ENCODE measurements around the gene MED12L.
"Not testable (repeated sequence)": the region's sequence is repeated elsewhere in the genome, so short reads cannot be mapped to it uniquely, and the experiment has no call there.

The MED12L gene, protein sequence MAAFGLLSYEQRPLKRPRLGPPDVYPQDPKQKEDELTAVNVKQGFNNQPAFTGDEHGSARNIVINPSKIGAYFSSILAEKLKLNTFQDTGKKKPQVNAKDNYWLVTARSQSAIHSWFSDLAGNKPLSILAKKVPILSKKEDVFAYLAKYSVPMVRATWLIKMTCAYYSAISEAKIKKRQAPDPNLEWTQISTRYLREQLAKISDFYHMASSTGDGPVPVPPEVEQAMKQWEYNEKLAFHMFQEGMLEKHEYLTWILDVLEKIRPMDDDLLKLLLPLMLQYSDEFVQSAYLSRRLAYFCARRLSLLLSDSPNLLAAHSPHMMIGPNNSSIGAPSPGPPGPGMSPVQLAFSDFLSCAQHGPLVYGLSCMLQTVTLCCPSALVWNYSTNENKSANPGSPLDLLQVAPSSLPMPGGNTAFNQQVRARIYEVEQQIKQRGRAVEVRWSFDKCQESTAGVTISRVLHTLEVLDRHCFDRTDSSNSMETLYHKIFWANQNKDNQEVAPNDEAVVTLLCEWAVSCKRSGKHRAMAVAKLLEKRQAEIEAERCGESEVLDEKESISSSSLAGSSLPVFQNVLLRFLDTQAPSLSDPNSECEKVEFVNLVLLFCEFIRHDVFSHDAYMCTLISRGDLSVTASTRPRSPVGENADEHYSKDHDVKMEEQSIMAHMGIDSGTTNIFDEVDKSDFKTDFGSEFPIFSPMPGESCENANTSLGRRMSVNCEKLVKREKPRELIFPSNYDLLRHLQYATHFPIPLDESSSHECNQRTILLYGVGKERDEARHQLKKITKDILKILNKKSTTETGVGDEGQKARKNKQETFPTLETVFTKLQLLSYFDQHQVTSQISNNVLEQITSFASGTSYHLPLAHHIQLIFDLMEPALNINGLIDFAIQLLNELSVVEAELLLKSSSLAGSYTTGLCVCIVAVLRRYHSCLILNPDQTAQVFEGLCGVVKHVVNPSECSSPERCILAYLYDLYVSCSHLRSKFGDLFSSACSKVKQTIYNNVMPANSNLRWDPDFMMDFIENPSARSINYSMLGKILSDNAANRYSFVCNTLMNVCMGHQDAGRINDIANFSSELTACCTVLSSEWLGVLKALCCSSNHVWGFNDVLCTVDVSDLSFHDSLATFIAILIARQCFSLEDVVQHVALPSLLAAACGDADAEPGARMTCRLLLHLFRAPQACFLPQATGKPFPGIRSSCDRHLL (N-terminal part only)

DNA sequence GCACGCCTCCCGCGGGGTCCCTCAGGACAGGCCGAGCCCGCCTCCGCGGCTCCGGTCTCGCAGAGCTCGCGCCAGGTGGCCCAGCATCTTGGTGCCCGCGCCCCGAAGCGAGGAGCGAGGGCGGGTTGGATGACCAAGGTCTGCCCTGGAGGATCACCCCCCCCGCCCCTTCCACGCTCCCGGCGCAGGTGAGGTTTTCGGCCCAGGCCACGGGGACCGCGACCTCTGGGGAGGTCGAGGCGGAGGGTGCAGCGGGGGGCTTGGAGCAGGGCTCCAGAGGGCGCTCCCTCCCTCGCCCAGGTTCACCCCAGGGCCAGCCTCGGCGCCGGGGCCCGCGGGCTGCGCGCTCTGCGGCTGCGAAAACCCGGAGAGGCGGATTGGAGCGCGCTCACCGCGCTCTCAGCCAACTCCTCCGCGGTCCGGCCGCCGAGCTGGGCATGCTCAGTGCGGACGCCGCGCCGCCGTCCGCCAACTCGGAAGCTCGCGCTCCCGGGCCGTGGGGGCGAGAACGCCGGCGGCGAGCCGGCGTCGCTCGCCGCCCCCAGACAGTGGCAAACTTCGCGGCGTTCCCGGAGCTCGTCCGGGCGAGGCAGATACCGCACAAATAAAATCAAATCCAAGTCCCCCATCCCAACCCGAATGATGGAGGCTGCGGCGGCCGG is at the start of gene MED12L:
TSS of gene MED12L (plus strand) at position 438 of the 662 bp plus-strand sequence. CDS start 1,263 bp downstream, outside the sequence.
- DNase-seq (ENCODE audit: low spot score), result peak; percentile 63

DNA sequence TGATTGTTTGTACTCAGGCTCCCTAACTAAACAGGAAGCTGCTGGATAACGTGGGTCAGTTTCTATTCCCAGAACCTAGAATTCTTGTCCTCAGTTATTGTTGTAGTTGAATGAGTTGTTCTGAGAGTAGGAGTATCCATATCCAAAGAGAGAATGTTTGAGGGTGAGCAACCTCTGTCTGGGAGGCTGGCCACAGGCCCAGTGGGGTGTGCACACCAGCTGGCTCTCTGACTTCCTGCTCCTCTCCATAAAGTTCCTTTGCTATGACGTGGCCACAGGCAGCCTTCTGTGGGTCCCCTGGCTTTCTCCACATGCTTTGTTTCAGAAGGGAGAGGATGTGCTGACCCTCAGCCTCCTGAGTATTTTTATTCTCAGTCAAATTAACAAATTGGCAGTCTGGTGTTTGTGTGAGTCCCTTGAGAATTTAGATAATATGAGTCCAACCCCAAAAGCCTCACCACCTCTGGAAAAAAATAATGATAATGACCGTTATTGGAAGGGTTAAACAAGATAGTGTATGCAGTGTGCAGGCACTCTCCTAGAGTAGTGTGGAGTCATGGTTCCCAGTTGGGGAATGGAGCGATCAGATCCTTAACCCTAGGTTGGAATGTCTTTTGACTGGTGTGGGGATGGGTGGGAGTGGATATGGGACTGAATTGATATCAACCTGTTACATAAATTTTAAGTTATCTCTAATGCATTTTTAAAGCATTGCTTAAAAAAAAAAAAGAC is 47.6 kb upstream of the MED12L start:
- DNase-seq (ENCODE audit: low spot score), result peak; percentile 26

DNA sequence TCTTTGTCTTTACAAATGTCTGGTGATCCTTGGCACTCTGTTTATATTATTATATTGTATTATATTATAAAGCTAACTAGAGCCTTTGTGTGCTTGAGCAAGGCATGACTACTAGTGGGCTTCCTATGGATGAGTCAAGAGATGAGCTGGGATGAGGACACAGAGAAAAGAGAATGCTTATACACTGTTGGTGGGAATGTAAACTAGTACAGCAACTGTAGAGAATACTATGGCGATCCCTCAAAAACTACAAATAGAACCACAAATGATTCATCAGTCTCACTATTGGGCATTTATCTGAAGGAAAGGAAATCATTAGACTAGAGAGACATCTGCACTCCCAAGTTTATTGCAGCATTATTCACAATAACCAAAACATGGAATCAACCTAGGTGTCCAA is 40.8 kb upstream of the MED12L start:
- DNase-seq (ENCODE audit: low spot score), result no peak

DNA sequence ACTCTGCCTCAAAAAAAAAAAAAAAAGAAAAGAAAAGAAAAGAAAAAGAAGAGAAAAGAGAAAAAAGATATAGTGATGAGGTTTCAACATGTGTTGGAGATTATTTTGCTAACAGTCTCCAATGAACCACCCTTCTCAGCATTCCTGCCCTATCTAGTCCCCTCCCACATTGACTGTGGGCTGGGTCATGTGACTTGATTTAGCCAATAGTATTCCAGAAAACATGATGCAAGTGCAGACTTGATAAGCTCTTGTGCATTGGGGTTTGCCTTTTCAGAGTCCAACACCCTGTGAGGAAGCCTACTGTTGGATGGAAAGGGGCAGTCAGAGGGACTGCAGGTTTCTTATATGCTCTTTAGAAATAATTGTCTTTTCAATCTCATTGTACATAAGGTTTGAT is 37.8 kb upstream of the MED12L start:
- no peak for DNase-seq (ENCODE audit: low spot score)

DNA sequence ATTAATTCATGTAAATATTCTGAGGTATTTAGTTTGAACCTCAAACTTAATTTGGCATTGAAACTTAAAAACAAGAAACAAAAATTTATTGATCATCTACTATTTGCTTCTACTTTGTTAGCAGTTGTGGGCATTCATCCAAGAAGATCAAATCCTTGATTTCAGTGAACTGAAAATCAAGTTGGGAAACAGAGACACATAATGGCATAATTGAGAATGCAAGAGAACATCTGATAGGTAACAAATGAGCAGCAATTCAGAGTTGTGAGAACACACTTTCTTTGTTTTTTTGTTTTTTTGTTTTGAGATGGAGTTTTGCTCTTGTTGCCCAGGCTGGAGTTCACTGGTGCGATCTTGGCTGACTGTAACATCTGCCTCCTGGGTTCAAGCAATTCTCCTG is 33.9 kb upstream of the MED12L start:
- DNase-seq (ENCODE audit: low spot score), result no peak

DNA sequence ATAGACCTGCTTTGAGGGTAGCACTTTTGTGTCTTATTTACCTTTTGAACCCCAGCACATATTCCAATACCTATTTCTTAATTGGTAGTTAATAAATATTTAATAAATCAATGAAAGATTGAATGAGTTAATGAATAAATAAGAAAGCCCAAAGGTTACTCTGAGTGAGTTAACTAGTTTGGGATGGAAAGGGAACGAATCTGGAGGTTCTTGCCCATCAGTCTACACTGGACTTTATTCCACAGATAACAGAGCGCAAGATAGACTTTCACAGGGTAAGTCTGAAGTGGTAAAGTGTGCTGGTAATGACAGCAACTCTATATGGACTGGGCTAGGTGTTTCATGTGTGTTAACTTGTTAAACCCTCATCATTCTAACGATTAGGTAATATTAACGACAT is 33.1 kb upstream of the MED12L start:
- no peak for DNase-seq (ENCODE audit: low spot score)

DNA sequence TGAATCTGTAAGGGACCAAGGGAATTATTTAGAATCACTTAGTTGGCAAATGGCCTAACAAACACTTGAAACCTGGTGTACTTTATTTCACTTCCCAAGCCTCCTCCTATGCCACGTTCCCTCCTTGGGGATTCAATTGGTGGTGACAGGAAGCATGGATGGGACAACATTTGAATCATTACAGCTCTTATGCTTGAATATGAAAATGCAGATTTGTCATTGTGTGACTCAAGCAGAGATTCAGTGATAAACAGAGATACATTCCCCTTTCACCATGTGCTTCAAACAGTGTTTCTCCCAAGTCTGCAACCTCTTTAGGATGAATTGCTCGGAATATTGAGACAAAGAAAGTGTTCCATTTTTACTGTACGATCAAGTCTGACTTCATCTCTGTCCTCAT is 32.7 kb upstream of the MED12L start:
- no peak for DNase-seq (ENCODE audit: low spot score)

DNA sequence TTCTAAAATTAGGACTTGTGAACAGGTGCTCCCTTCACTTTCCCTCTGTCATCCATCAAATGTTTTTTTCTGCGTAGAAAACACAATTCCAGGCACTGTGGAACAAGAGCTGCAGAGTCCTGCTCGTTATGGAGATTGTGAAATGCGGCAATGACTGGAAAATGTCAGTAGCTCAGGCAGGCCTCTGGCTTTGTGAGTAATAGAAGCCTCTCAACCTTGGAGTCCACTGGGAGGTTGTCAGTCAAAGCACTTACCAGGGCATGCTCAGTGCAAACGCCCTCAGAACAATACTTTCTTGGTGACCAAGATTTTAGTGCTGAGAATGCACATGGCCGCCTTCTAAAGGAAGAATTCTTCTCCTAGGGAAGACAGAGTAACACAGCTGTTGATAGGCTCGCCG is 26.7 kb upstream of the MED12L start:
- DNase-seq (ENCODE audit: low spot score), result no peak

DNA sequence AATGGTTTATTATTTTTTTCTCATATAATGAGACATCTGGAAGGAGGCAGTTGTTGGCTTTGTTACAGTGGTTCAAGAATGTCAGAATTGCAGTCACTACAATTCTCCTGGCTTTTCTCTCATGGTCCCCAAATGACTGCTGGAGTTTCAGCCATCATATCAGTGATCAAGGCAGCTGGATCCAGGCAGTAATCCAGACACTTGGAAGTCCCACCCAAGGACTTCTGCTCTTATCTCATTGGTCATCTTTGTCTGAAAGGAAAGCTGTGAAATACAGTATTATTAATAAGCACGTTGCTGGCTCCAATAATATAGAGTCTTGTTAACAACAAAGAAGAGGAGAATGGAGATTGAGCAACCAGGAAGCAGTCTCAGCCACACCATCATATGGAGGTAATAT is 22.9 kb upstream of the MED12L start:
- no peak for DNase-seq (ENCODE audit: low spot score)

DNA sequence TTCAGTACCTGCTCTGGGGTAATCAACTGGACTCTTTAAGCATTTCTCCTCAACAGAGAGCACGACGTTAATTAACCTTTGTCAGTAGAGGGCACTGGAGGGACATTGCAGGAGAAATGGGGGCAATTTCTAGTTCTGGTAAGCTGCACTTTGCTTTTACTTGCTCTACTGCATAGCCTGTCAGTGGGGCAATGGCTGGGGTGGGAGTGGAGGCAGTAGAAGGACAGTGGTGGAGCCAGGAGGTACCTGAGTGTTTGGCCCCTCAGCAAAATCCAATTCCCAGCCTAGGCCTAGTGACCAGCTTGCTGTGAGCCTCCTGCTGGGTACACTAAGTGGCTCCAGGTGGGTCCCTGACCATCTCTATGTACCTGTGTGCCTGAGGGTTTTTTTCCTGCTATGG is 18.3 kb upstream of the MED12L start:
- no peak for DNase-seq (ENCODE audit: low spot score)

DNA sequence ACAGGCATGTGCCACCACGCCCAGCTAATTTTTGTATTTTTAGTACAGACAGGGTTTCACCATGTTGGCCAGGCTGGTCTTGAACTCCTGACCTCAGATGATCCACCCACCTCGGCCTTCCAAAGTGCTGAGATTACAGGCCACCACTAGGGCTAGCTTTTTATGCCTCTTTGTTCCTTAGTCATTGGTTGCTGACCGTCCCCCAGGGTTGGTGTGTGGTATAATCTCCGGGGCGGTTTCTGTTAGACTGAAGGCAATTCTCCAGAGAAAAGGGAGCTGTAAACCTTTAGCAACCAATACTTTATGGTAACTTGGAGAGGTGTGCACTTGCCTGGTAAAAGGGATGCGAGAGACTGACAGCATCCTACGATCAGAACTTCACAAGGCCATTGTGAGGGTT is 12.6 kb upstream of the MED12L start:
- DNase-seq (ENCODE audit: low spot score), result not testable (repeated sequence)

DNA sequence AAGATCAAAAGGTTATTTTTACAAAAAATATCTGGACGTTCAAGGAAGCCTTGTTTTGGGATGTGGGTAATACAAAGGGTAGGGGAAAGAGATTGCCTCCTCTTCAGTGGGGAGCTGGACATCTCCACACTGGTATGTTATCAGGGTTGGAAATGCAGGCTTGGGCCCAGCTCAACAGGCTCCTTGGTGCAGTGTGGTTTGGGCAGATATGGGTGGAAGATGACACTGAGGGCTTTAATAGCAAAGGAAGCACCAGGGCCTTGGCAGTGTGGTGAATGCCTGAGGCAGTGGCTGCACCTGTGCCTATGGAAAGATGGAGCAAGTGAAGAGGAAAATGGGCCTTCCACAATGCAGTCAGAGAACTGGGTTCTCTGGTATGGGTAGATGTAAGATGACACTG is 11.2 kb upstream of the MED12L start:
- DNase-seq (ENCODE audit: low spot score), result no peak

DNA sequence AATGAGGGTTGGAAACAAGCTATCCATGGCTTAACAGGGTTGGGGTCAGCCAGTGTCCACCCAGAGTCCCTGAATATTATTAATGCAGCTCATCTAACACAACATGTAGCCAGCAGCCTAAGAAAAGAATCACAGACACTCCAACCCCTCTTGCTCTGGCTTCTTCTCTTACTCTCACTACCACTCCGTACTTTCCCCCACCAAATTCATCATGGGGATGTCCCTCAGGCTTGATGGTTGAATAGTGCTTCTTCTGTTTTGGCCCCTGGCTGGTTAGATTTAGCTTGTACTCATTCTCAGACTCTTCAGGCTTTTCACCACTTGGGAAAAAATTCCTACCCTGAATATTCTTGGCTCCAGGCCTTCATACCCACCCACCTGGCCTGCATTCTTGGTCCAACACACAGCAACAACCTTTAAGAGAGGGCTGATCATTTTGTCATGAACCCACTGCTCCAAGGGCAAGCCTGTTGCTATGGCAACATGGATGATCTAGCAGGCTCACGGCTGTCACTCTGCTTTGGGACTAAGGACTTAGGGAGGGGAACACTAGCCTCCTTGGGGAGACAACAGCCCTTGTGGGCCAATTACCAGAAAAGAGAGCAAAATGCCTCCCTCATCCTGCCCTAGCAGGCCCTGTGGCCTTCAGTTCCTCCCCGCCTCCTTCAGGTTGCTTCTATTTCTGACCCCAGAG is 9.4 kb upstream of the MED12L start:
- no peak for DNase-seq (ENCODE audit: low spot score)

DNA sequence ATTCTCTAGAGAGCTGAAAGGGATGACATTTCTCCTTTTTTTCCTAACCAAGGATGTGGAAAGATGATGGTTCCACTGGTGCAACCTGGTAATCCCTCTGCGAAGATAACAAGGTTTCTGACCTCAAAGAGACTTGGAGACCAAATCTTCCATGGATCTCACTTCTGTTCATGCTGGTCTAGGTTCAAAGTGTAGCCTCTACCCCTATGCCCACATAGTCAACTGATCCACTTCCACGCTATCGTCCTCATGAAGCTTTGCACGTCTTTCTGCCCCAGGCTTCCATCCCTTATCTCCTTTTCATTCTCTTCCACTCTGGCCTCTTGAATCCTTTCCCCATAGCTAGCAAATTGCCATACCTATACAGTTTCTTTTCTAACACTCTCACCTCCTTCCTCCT is 8.8 kb upstream of the MED12L start:
- no peak for DNase-seq (ENCODE audit: low spot score)

DNA sequence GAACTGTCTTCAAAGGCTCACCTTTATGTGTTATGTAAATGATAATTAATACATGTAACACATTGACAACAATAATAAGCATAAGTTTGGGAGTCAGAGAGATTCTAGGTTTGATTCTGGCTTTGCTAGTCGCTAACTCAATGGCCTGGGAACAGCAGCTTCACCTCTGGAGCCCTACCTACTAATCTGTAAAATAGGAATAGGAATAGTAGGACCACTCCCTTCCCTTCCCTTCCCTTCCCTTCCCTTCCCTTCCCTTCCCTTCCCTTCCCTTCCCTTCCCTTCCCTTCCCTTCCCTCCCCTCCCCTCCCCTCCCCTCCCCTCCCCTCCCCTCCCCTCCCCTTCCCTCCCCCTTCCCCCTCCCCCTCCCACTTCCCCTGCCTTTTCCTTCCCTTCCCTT is 4.4 kb upstream of the MED12L start:
- DNase-seq (ENCODE audit: low spot score), result not testable (repeated sequence)

DNA sequence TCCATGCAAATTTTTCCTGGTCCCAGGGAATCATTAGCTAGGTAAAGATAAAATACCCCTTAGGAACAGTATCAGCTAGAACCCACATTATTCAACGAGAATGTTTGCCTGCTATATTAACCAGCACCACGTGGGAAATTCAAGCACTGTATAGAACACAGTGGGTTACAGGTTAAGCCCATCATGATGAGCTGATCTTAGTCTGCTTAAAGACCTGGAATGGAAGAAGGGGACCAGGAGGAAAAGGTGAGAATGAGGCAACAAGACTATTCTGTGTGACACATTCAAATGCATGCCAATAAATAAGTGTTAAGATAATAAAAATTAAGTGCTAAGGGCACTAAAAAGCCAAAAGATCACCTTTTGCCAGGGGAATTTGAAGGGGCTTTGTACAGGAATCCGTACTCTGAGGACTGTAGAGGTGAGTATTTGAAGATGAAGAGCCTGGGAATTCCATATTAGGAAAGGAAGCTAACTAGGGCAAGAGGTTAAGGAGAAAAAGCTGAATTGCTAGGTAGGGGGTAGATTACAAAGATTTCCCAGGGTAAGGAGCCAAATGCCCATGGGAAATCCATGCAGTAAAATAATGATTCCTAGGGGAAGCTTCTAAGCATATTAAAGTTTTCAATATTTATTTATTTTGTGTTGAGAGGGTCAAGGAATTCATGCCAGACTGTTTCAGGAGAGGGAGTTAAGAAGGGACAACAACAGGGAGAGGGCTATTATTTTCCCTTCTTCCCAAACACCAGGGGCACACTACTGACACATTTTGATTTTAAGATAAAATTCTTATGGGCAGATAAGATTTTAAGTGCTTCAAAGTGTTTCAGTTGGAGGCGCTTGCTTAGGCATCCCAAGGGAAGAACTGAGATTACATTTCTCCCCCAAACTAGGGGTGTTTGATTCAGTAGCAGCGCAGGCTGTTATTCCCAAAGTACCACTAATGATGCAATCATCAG is 2.3 kb upstream of the MED12L start:
- DNase-seq (ENCODE audit: low spot score), result no peak

DNA sequence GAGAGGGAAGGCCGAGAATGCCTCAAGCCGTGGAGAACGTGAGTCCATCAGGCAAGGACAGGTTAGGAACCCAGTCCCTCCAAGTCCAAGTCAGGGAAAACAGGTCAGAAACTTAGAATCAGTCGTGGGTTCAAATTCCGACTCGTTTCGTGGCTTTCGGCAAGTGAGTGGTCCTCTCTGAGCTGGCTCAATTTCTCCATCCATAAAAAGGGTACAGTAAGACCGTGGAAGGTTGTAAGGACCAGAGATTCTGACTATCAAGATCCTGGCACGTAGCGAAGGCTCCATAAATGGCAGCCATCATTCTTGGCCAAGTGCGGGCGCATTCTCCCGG is 604 bp upstream of the MED12L start:
- DNase-seq (ENCODE audit: low spot score), result no peak

DNA sequence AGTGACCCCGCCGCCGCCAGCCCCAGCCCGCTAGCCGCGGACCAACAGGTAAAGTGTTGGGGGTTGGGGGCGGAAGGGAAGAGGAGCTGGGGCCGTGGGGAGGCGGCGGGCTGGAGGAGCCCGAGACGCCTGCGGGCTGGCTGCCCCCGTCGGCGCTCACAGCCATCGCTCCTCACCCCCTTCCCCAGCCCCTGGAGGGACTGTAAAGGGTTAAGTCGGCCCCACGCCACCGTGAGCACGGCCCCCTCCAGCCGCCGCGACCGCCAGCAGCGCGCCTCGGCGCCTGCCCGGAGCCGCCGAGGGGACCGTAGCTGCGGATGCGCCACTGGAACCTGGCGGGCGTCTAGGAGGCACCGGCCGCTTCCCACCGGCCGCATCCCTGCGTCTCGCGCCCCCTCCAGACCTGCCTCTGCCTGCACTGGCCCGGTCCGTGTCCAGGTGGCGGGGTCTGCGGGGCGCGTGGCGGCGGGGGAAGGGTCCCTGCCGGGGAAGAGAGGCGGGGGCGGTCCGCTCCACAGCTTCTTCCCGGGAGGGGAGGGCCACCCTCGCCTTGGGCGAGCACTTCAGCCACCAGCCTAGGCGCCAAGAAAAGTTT is 522 bp downstream of the MED12L start:
- DNase-seq (ENCODE audit: low spot score), result no peak

Measured in LoVo (cell line).